ENCODE measurements around the gene JAK1.
A peak's percentile ranks its signal among the peaks of the same experiment; 100 is the strongest.

The JAK1 gene

GRCh38 chr1:64981601-64982533 is 15.5 kb upstream of the JAK1 start:
- H3K4me3 ChIP-seq (ENCODE audit: low read length) = no peak overlapping the region
- no peak for DNase-seq (ENCODE audit: low read depth, low spot score)

- H3K4me3 ChIP-seq (ENCODE audit: low read length) = no peak overlapping the region
- no peak for DNase-seq (ENCODE audit: low read depth, low spot score)
These were observed 14.6 kb upstream of the JAK1 start for GRCh38 chr1:64980745-64981600.

- no peak for DNase-seq (ENCODE audit: low read depth, low spot score)
- no peak overlapping the region for H3K4me3 ChIP-seq (ENCODE audit: low read length)
These were observed 13.0 kb upstream of the JAK1 start for GRCh38 chr1:64979358-64979757.

GRCh38 chr1:64976361-64976760 is 10.0 kb upstream of the JAK1 start:
- H3K4me3 ChIP-seq (ENCODE audit: low read length) = no peak overlapping the region
- no peak for DNase-seq (ENCODE audit: low read depth, low spot score)

GRCh38 chr1:64975740-64976139 is 9.4 kb upstream of the JAK1 start:
- no peak overlapping the region for H3K4me3 ChIP-seq (ENCODE audit: low read length)
- DNase-seq (ENCODE audit: low read depth, low spot score) = no peak

- H3K4me3 ChIP-seq (ENCODE audit: low read length) = no peak overlapping the region
- no peak for DNase-seq (ENCODE audit: low read depth, low spot score)
These were observed 8.8 kb upstream of the JAK1 start for GRCh38 chr1:64975127-64975526.

GRCh38 chr1:64974288-64974825 is 8.0 kb upstream of the JAK1 start:
- no peak for DNase-seq (ENCODE audit: low read depth, low spot score)
- no peak overlapping the region for H3K4me3 ChIP-seq (ENCODE audit: low read length)

GRCh38 chr1:64973061-64973647 is 6.8 kb upstream of the JAK1 start:
- DNase-seq (ENCODE audit: low read depth, low spot score) = no peak
- H3K4me3 ChIP-seq (ENCODE audit: low read length) = no peak overlapping the region

GRCh38 chr1:64969305-64970046 is 3.1 kb upstream of the JAK1 start:
- H3K4me3 ChIP-seq (ENCODE audit: low read length) = no peak overlapping the region
- DNase-seq (ENCODE audit: low read depth, low spot score) = no peak

- no peak overlapping the region for H3K4me3 ChIP-seq (ENCODE audit: low read length)
- DNase-seq (ENCODE audit: low read depth, low spot score) = no peak
These were observed 1.0 kb upstream of the JAK1 start for GRCh38 chr1:64967381-64967780.

- no peak for DNase-seq (ENCODE audit: low read depth, low spot score)
These were observed 787 bp downstream of the JAK1 start for GRCh38 chr1:64965366-64966157.

GRCh38 chr1:64963466-64963865 is 2.9 kb downstream of the JAK1 start:
- no peak for DNase-seq (ENCODE audit: low read depth, low spot score)
- H3K4me3 ChIP-seq (ENCODE audit: low read length) = no peak overlapping the region

More at GRCh38 chr1:64965366-64966157, 787 bp downstream of the JAK1 start:
- peak overlapping the region; percentile 85 for H3K4me3 ChIP-seq (ENCODE audit: low read length)

GRCh38 chr1:64962441-64962840 is 3.9 kb downstream of the JAK1 start:
- H3K4me3 ChIP-seq (ENCODE audit: low read length) = peak overlapping the region; percentile 2; the same call in 1 of the 2 replicates
- peak; percentile 77 for DNase-seq (ENCODE audit: low read depth, low spot score)

GRCh38 chr1:64961923-64962322 is 4.4 kb downstream of the JAK1 start:
- no peak for DNase-seq (ENCODE audit: low read depth, low spot score)

GRCh38 chr1:64960731-64961130 is 5.6 kb downstream of the JAK1 start:
- H3K4me3 ChIP-seq (ENCODE audit: low read length) = no peak overlapping the region
- no peak for DNase-seq (ENCODE audit: low read depth, low spot score)

More at GRCh38 chr1:64961923-64962322, 4.4 kb downstream of the JAK1 start:
- H3K4me3 ChIP-seq (ENCODE audit: low read length) = no peak overlapping the region

- H3K4me3 ChIP-seq (ENCODE audit: low read length) = no peak overlapping the region
- DNase-seq (ENCODE audit: low read depth, low spot score) = no peak
These were observed 6.4 kb downstream of the JAK1 start for GRCh38 chr1:64959986-64960385.

- no peak overlapping the region for H3K4me3 ChIP-seq (ENCODE audit: low read length)
- DNase-seq (ENCODE audit: low read depth, low spot score) = peak; percentile 48
These were observed 9.5 kb downstream of the JAK1 start for GRCh38 chr1:64956733-64957441.

All from Jurkat, Clone E6-1 (cell line).